HEK293T (cell line): ENCODE measurements around the gene MOB3C.

Experiments used
- BHLHE40 ChIP-seq: fragments of 450-650 bp; IDR thresholded peaks from 2 replicates; pipeline ENCODE4 v1.6.1; 2016; ENCODE audit warnings: mild to moderate bottlenecking, moderate library complexity, borderline replicate concordance
- ELF4 ChIP-seq: fragments of 450-650 bp; IDR thresholded peaks from 2 replicates; pipeline ENCODE4 v1.6.1; 2017; ENCODE audit warnings: antibody characterized with exemption
- FOXA1 ChIP-seq: fragments of 450-650 bp; IDR thresholded peaks from 2 replicates; pipeline ENCODE4 v1.6.1; 2016; ENCODE audit warnings: mild to moderate bottlenecking
- FOXK2 ChIP-seq: fragments of 450-650 bp; IDR thresholded peaks from 2 replicates; pipeline ENCODE4 v1.6.1; 2016; ENCODE audit warnings: mild to moderate bottlenecking
- FOXM1 ChIP-seq: fragments of 450-650 bp; IDR thresholded peaks from 2 replicates; pipeline ENCODE4 v1.6.1; 2017; ENCODE audit warnings: mild to moderate bottlenecking, borderline replicate concordance
- HDGF ChIP-seq: fragments of 450-650 bp; IDR thresholded peaks from 2 replicates; pipeline ENCODE4 v1.6.1; 2017; ENCODE audit warnings: antibody characterized with exemption, borderline replicate concordance
- L3MBTL2 ChIP-seq: fragments of 450-650 bp; conservative IDR thresholded peaks from 2 replicates; pipeline ENCODE4 v1.6.1; 2016; ENCODE audit warnings: mild to moderate bottlenecking
- NFRKB ChIP-seq: fragments of 450-650 bp; IDR thresholded peaks from 2 replicates; pipeline ENCODE4 v1.6.1; 2016; ENCODE audit warnings: mild to moderate bottlenecking, moderate library complexity
- SP1 ChIP-seq: fragments of 450-650 bp; IDR thresholded peaks from 2 replicates; pipeline ENCODE4 v1.6.1; 2017
- SUZ12 ChIP-seq: fragments of 450-650 bp; IDR thresholded peaks from 2 replicates; pipeline ENCODE4 v1.6.1; 2016; ENCODE audit warnings: mild to moderate bottlenecking
- TARDBP ChIP-seq: fragments of 450-650 bp; IDR thresholded peaks from 2 replicates; pipeline ENCODE4 v1.6.1; 2016

- TF ChIP-seq SUZ12 (no peak), FOXM1 (no peak), SP1 (no peak), ELF4 (no peak), FOXA1 (no peak), BHLHE40 (no peak), TARDBP (no peak), L3MBTL2 (no peak), NFRKB (no peak), FOXK2 (no peak), HDGF (no peak)
These were observed 41.3 kb downstream of the MOB3C start for GRCh38 chr1:46575300-46575699.
